GM21447 (cell line): Measurements from ENCODE around the gene B4GALT4.

Source experiments
- ATAC-seq: cut with Tn5 transposase; IDR thresholded peaks from one replicate; pipeline ENCODE4 v1.9.1; 2021; ENCODE audit not compliant: unreplicated experiment

Gene B4GALT4

DNA sequence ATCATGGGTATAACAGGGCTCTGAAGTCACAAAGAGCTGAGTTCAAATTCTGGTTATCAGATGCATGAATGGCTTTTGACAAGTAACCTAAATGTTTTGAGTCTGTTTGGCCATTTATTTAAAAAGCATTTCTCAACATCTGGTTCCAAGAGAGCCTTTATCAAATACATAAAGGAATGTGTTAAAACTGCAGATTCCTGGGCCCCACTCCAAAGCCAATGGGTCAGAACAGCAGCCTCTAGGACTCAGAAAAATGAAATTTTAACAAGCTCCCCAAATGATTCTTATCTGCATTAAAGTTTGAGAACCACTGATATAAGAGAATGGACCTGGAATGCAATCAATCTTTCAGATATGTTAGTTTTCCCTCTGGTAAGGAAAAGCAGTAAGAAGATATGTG lies 3.4 kb downstream of the B4GALT4 start:
- no peak for ATAC-seq

DNA sequence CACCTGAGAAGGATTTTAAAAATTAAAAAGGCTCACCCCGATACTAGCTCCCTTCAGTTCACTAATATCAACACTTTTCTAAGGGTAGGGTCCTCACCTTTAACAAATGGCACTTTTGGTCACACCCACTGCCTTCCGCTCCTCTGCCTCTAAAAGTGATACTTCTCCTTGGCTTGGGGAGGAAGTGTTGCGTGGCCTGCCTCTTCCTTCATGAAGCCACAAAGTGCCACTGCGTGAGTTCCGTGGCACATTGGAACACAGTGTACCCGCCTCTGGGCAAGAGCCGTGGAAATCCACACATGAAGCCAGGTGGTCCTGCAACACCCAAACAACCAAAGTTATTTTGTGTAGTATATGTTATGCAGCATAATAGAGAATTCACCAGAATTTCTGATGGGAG lies 3.9 kb downstream of the B4GALT4 start:
- ATAC-seq: no peak

DNA sequence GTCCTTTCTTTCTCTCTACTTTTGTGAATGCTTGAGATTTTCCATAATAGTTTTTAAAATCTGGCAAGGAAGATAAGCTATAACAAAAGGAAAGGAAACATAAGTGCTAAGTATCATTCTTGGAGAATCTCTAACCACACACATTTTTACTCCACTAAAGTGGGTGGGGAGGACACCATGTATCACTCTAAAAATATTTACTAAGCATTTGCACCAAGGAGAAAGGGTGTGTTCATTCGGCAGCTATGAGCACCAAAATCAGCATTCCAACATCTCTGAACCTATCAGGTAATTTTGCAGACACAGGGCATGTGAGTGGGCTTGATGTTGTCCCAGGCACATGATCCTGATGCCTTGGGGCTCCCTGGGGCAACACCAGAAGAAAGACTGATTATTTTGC lies 5.5 kb downstream of the B4GALT4 start:
- ATAC-seq: no peak

DNA sequence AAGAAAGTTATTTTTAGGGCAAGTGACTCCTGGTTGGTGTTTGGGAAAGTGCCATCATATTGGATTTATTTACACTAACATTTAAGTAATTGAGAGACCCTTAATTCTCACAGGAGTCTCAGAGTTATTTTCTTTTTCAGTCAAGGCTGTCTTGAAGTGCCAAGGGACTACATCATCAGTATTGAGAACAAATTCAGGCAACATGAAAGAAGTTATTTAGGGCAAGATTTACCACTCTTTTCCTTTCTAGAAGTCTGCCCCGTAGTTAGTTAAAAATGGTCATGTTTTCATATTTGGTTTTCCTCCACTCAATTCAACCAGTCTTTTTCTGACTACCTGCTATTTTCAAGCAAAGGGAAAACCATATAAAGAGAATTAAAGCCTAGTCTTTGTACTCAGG lies 6.1 kb downstream of the B4GALT4 start:
- ATAC-seq: no peak

DNA sequence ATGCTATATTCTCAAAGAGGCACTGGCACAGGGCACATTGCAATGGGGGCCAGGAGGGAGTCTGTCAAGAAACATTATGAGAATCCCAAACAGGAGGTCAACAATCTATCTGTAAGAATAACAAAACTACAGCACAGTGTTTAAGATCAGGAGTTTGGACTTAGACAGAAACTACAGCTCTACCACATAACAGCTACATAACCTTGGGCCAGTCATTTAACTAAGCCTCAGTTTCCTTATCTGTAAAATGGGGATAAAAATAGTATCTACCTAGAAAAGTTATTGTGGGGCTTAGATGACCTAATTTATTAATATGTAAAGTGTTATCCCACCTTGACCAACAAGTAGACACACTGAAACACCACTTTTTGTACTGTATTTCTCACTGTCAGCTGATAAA lies 9.9 kb downstream of the B4GALT4 start:
- ATAC-seq: no peak

DNA sequence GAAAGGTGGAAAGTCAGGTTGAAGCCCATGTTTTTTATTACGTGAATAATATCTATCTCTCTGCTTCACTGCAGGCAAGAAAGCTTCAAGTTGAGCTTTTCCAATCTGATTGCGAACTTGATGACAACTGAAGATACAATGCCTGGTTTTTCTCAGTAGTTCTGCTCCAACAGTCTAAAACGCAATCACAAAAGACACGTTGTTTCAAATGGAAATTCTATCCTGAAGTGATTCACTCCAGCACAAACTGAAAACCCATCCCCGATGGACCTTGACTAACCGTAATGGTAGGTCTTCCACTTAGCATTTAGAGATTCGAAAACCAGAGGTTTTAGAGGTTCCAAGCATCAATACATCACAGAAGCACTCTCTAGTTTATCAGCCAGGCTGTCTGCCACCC lies 10.6 kb downstream of the B4GALT4 start:
- no peak for ATAC-seq

DNA sequence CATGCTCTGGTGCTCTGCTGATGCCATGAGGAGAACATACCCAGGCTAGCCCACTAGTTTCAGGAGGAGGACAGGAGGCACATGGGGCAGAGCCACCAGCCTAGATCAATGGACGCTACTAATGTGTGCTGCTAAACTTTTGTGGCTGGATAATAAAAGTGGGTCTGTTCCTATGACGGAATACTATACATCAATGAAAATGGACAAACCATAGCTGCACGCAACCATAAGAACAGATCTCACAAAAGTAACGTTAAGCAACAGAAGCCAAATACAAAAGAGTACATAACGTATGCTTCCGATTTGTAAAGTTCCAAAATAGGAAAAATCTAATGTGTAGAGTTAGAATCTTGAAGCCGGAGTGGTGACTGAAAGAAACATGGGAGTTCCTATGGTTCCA lies 11.5 kb downstream of the B4GALT4 start:
- ATAC-seq: no peak

DNA sequence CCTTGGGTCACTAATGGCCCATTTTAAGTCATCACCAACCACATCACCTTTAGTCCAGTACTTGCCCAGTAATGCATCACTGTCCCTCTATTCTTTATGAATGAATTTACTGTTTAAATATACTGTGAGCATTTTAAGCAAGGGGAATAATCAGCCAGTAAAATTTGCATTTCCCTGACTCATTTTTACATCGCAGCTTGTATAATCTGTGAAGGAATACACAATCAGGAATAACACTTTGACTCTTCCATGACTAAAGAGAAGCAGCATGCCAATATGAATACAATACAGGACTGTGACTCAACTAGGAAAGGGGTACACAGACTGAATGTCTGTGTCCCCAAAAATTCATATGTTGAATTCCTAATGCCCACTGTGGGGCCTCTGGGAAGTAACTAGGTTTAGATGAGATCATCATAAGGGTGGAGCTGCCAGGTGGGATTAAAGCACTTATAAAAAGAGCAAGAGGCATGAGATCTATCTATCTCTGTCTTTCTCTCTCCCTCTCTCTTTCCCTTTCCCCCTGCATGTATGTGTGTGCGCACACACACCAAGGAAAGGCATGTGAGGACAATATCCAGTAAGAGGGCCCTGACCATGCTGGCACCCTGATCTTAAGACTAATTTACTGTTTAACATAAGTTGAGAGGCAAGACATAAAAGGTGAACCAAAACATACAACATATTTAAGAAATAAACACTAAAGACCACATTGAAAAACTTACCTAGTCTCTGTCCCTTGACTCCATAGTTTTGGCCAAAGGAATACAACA lies 12.1 kb downstream of the B4GALT4 start:
- ATAC-seq: no peak

DNA sequence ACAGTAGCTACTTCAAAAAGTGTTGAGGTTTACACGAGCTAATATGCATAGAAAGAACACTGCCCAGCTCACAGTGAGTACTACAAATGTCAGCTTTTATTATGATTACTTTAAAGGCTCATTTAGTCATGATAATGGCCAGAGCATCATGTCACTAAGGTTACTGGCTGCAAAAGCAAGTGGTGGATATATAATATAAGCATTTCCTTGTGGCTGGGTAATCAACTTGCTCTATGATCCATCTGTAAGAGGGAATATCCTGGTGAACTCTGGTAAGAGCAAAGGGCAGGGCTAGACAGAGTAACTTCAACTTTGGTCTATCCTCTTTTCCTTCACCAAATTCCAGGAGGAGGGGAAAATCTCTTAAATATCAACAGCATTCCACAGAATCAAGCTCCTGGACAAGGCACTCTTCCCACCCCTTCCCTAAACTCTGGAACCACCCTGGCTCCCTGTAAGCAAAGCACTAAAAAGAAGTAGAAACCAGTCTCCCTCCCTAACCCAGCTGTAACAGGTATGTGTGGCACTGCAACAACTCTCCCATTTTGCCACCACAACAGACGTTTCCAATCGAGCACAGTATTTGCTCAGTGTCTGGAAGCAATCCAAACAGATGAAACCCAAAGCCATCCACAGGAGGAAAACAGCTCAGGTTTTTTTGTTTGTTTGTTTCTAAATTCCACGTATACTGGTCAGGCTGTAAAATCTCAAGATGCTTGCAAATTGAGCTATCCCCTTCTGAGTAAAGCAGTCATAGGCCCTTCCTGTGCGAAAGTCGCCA lies 13.4 kb downstream of the B4GALT4 start:
- no peak for ATAC-seq

DNA sequence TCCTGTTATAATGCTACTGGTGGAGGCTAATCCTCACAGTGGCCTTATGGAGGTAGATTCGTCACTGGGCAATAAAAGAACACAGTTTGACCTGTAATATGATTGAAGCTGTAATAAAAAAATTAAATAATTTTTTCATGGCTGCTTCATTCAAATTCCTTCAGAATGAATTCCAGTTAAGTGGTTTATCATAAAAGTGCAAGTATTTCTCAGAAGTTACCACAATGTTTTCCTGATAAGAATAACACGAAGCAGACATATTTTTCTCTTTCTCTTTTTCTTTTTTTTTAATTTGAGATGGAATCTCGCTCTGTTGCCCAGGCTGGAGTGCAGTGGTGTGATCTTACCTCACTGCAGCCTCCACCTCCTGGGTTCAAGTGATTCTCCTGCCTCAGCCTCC lies 15.6 kb downstream of the B4GALT4 start:
- no peak for ATAC-seq

DNA sequence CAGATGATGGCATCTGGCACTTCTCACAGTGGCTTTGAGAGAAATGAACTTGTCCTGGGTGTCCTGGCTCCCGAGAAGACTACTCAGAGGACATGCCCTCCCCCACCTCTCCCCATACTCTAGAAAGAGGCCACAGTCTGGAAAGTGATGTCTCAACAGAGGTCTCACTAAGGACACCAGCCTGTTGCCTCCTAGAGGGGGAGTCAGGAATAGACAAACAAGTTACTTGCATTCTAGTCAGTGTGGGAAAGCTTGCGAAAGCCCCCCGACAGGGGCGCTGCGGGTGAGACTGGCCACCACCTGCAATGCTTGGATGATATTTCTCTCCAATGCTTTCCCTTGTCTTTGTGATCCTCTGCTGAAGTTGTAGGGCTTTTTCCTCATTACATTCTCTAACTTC lies 17.2 kb downstream of the B4GALT4 start:
- no peak for ATAC-seq

DNA sequence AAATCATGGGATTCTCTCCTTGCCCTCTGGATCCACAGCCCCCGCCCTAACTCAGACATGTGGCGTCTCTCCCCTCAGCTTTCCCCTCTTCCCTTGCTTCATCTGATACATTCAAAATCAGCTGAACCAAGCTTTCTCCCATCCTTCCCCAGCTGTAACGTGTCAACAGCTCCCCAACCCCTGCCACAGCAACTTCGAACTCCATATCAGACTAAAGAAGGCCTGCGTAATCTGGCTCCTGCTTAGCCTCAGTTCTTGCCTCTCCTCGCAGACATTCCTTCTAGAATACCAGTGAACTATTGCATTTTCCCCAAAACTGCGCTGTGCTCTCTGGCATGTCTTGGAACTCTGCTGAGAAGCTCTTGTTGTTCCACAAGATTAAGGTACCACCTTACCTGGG lies 18.3 kb downstream of the B4GALT4 start:
- no peak for ATAC-seq

DNA sequence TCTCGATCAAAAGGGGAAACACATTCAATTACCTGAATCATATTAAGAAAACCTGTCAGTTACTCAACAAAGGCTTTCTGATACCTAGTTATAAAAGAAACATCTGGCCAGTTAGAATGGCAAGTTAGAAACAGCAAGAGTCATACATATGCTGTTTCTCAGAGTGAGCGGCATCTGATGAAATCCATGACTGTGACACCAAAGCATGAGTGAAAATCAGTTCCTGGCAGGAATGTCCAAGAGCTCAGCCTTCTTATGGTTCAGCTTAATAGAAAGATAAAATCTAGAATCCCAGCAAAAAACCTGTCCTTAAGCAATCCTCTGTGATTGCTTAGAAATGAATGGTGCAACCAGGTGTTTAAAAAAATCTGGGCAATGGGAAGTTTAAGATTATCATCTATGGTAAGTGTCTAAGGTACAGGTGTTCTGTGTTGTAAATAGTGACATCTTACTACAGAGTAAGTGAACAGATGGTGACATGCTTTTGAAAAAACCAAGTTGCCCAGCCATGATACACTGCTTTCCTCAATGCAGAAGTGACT lies 18.8 kb downstream of the B4GALT4 start:
- no peak for ATAC-seq

DNA sequence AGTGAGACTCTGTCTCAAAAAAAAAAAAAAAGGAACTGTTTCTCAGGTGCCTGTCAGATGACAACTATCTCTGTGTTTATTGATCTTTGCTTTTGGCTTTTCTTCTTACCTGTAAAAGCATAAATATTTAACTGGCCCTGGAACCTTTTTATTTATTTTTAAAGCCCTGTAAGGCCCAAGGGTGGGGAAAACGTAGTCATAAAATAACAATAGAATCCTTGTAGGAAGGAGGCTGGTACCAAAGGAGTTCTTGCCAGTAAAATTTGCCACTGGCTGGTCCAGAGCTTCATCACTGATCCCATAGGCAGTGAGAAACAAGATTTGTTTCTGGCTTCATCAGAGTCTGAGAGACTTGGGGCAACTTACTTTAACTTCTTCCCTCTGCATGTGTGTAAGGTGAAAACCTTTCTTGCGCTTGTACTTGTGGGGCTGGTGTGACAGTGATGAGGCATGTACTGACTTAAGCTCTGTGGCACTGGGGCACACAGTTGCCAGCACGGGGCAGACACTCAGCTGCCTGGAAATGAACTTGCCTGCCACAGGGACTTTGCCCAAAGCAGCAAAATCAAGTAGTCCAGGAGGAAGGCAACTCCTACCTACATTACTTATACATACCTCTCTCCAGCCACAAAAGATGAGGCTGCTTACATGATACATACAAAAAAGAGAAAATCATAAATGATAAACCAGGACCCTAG lies 19.6 kb downstream of the B4GALT4 start:
- no peak for ATAC-seq

DNA sequence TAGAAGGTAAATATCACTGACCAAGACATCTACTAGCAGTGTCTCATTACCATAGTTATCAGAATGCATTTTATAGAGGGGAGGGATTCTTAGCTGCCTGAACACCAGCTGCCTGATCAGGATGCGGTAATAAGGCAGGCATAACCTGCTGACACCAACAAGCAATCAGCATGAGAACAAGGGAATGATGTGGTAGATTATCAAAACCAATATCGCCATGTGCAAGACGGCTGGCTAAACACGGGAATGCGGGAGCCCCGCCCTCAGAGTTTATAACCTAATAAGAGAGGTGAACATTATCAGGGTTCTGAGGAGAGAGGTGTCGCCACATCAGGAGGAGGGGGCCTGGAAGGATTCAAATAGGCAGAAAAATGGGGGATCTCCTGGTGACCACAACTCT lies 20.5 kb downstream of the B4GALT4 start:
- no peak for ATAC-seq

DNA sequence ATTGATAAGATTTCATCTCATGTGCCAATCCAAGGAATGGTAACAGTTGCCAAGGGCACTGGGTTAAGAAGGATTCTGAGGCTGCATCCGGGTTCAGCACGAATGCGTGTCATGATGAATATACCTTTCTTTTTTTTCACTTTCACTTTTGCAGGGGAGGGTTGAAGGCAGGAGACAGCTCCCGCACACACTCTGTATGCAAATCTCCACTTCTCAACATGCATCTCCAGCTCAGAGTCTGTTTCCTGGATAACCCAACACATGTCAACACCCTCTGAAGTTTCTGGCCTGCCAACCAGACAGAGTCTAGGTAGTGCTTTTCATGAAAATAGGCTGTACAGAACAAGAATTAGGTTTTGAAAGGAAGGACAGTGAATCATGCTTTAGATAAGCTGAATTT lies 21.6 kb downstream of the B4GALT4 start:
- ATAC-seq: peak; percentile 99

DNA sequence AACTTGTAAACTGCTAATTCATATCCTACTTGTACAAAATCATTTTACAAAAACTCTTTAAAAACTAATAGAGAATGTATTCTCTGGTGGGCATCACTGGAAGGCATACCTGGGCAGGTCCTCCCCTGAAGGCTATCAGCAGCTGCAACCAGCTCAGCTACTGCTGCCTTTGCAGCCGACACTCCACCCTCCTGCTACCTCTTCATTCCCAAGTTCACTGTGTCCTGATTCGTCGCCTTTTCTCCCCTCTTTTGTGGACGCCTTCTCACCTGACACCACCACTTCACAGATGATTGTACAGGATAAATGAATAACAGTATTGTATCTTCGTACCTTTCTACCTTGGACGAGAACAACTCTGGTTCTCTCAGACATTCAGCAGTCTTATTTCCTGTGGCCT lies 28.9 kb downstream of the B4GALT4 start:
- no peak for ATAC-seq

DNA sequence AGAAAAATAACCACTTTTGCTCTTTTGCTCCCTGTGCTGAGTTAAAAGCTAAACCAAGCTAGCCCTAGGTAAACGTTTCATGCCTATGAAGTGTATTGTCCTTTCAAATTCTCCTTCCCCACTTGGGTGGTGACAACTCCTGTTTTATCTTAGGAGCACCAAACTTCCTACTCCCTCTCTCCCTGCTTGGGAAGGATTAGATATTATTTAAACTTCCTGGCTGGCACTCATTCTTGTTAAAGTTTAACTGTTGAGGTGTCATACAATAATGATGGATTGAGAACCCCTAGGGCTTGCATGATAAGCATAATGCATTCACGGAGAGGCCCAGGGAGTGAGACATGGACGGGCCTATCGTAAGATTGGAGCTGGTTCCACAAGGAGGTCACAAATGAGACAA lies 29.5 kb downstream of the B4GALT4 start:
- ATAC-seq: no peak

DNA sequence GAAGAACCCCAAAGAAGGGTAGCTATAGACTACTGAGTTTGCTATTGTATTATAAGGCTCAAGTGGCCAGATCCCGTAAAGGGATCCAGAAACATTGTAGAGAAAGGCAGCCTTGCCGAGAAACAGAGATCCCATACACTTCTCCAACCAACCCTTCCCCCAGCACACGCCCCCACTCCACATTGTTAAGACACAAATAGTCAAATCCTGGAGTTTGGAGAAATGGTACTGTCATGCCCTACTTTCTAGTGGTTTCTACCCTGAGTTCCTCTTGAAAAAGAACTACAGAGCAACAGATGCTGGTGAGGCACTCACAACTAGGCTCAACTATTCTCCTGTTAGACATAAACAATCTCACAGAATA lies 33.2 kb downstream of the B4GALT4 start:
- no peak for ATAC-seq

DNA sequence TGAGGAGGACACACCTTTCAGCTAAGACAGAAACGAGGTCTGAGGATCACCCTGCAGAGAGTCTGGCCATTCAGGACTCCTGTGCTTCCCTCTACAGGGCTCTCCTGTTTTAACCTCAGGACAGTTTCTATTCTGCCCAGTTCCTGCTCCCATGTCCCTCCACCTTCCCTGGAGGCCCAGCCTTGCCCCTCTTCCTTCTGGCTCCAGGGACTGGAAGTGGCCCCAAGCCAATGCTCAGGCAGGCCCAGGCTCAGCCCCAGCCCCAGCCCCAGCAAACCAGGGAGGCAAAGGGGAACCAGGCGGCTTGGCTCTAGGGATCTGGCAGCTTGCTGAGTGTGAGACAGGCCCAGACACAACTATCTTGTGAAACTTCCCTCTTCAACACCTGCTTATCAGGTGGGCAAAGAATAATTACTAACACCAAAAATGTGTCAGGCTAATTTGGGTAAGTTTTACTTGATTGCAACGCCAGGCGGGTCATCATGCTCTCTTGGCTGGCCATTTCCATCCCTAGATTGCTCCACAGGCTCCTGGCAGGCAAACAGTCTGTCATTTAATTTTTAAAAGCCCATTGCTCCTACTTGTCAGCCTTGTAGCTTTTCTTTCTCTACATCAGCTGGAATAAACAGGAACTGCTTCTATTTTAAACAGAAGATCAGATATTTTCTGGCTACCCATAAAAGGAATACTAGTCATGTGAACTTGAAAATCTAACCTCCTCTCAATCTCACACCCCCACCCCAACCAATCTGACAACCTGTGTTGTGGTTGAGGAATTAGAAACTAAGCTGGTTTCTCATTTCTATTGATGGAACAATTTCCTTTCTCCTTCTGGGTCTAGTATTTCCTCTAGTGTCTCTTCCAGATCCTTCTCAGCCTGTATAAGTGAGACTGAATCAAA lies 33.8 kb downstream of the B4GALT4 start:
- no peak for ATAC-seq

DNA sequence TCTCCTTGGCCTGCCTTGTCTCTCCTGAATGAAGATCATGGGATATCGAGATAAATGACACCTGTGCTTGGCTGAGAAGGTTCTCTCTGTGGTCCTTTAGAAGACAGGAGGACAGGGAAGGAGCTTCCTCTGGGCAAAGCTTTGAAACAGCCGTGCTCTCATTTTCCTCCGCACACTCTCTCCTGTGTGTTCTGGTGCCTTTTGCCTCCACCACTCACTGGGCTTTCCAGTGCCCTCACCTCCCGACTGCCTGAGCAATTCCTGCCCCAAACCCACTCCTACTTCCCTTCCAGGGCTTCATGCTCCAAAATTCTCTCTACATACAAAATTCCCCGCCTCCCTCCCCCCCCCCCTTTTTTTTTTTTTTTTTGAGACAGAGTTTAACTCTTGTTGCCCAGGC lies 35.0 kb downstream of the B4GALT4 start:
- no peak for ATAC-seq
